ENCODE data around the gene ANXA8. TPM values are rescaled to one million over a fixed set of nuclear protein-coding genes. Genes with fewer than 3 reads are reported as not detected.
"Not testable (repeated sequence)": the region's sequence is repeated elsewhere in the genome, so short reads cannot be mapped to it uniquely, and the experiment has no call there.

The ANXA8 gene, protein sequence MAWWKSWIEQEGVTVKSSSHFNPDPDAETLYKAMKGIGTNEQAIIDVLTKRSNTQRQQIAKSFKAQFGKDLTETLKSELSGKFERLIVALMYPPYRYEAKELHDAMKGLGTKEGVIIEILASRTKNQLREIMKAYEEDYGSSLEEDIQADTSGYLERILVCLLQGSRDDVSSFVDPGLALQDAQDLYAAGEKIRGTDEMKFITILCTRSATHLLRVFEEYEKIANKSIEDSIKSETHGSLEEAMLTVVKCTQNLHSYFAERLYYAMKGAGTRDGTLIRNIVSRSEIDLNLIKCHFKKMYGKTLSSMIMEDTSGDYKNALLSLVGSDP
- total RNA-seq (2016; rRNA removed; fragmentation: Illumina TruSeq; extraction: Trizol) (not detected in 2 replicates), polyA plus RNA-seq (2011; rRNA removed) (not detected in 2 replicates), polyA minus RNA-seq (2011; rRNA and poly(A)+ RNA removed; ENCODE audit: low replicate concordance) (44.5 TPM in 1 of 2 replicates, not detected in the other), Bru-seq, nascent RNA (not detected), BruChase-seq, experiment 1, labeled RNA remaining after a 6-hour chase (percentile 5 among the genes with signal in this experiment), BruChase-seq, experiment 2, labeled RNA remaining after a 2-hour chase (percentile 7 among the genes with signal in this experiment)
- not detected in 2 replicates for total RNA-seq (2016; cell fraction: cytosol; rRNA removed; fragmentation: Illumina TruSeq; extraction: Trizol; ENCODE audit: low read depth)
- 0.09 TPM in 1 of 2 replicates, not detected in the other for total RNA-seq (2016; cell fraction: insoluble cytoplasmic fraction; rRNA removed; fragmentation: Illumina TruSeq; extraction: Trizol)
- total RNA-seq (2016; cell fraction: membrane; rRNA removed; fragmentation: Illumina TruSeq; extraction: Trizol), result 0.10 TPM in 1 of 2 replicates, not detected in the other
- total RNA-seq (2016; cell fraction: nucleus; rRNA removed; fragmentation: Illumina TruSeq; extraction: Trizol), result not detected in 2 replicates
- not detected in 2 replicates for polyA plus RNA-seq (2011; cell fraction: cytosol; rRNA removed)
- 0.09 and 0.11 TPM in 2 replicates for polyA plus RNA-seq (2011; cell fraction: nucleus; rRNA removed)
- polyA plus RNA-seq (2012), result not detected in 2 replicates
- not detected in 2 replicates for polyA plus RNA-seq (2016; cell fraction: cytosol; fragmentation: Illumina TruSeq; extraction: Trizol; ENCODE audit: low read depth)
- not detected in 2 replicates for polyA plus RNA-seq (2016; cell fraction: insoluble cytoplasmic fraction; fragmentation: Illumina TruSeq; extraction: Trizol; ENCODE audit: low read depth)
- polyA plus RNA-seq (2016; cell fraction: membrane; fragmentation: Illumina TruSeq; extraction: Trizol; ENCODE audit: low read depth), result not detected in 2 replicates
- polyA plus RNA-seq (2016; cell fraction: nucleus; fragmentation: Illumina TruSeq; extraction: Trizol; ENCODE audit: insufficient read depth, low read depth), result not detected in 2 replicates
- polyA minus RNA-seq (2011; cell fraction: cytosol; rRNA and poly(A)+ RNA removed), result not detected in 2 replicates
- polyA minus RNA-seq (2011; cell fraction: nucleus; rRNA and poly(A)+ RNA removed), result not detected in 2 replicates
- long read RNA-seq, experiment 1, result 0 reads
- long read RNA-seq, experiment 2, result 0 reads

DNA sequence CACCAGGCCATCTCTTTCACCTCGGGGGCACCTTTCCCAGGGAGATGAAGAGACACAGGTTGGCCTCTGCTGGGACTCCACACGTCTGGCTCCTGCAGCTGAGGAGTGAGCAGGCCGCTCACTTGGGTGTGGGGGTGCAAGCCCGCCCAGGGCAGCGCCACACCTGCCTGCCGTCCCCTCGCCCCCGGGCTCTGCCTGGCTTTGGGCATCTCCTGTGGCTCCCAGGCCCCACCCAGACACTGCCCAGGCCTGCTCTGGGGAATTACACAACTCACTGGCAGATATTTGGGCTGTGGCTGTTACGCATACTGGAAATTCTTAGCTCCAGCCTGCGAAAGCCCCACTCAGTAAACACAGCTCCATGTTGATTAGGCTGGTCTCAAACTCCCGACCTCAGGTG lies at the start of gene ANXA8:
Gene ANXA8, minus strand, starts transcription at position 193 of the 400 bp plus-strand sequence. Its CDS starts 182 bp downstream, at position 11.
- BruUV-seq (replicated peaks); H3K9ac ChIP-seq (ENCODE audit: insufficient read depth, low read depth, low read length); intact Hi-C loops (cut with micrococcal nuclease; ENCODE audit: unreplicated experiment); H4K20me1 ChIP-seq (ENCODE audit: insufficient read depth, low read length); H3K36me3 ChIP-seq (replicated peaks in 1 of 2; ENCODE audit: control insufficient read depth in 1 of 2, insufficient read depth in 2 of 2, low read length in 2 of 2); CTCF ChIA-PET (ENCODE audit: low intra/inter-chr PET ratio, low total read pairs); POLR2A ChIA-PET; H3K27me3 ChIP-seq (ENCODE audit: control insufficient read depth in 1 of 2, insufficient read depth in 2 of 2, low read length in 2 of 2); H3K4me1 ChIP-seq (ENCODE audit: insufficient read depth, low read length); DNase-seq (ENCODE audit: low spot score); ATAC-seq; H3K79me2 ChIP-seq (ENCODE audit: insufficient read depth, low read length); H3K9me3 ChIP-seq (ENCODE audit: low read length); H3K27ac ChIP-seq (ENCODE audit: extremely low read length, insufficient read depth, low read length); FAIRE-seq; H2AFZ ChIP-seq (ENCODE audit: low read length); in situ Hi-C loops (cut with HindIII; ENCODE audit: extremely low pct_ligation_motif_present, low pct_unique_long_range_greater_than_20kb); H3K4me3 ChIP-seq (replicated peaks in 1 of 3; ENCODE audit: insufficient read depth in 1 of 3, low read depth in 2 of 3, low read length in 3 of 3); H3K4me2 ChIP-seq (ENCODE audit: low read depth, low read length): not testable (repeated sequence)
- WGBS (ENCODE audit: low lambda C conversion rate), result 61% methylated on average over 6 of the region's 11 CpGs

DNA sequence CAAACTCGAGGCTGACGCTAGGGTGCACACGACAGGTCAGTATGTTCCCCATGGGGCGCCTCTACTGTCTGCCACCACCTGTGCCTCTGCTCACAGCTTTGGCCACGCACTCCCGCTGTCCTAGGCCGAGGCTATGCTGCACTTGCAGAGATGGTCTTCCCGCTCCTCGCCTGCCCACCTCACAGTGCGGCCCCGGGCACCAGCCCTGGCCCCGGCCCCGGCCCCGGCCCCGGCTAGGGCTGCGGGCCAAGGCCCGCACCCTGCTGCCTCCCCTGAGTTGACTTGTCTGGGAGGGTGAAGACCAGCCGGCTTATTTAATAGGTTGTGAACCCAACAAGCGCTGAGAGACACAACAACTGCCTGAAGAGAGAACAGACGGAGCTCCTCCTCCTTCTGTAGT lies 39.6 kb upstream of the ANXA8 start, which contains the start of gene AGAP9:
Gene AGAP9, minus strand, starts transcription at position 164 of the 400 bp plus-strand sequence. Its CDS starts 112 bp downstream, at position 52.
- FAIRE-seq; DNase-seq (ENCODE audit: low spot score); H3K36me3 ChIP-seq (replicated peaks in 1 of 2; ENCODE audit: control insufficient read depth in 1 of 2, insufficient read depth in 2 of 2, low read length in 2 of 2); H3K4me2 ChIP-seq (ENCODE audit: low read depth, low read length); H3K4me3 ChIP-seq (replicated peaks in 1 of 3; ENCODE audit: insufficient read depth in 1 of 3, low read depth in 2 of 3, low read length in 3 of 3); H4K20me1 ChIP-seq (ENCODE audit: insufficient read depth, low read length); intact Hi-C loops (cut with micrococcal nuclease; ENCODE audit: unreplicated experiment); CTCF ChIA-PET (ENCODE audit: low intra/inter-chr PET ratio, low total read pairs); H3K4me1 ChIP-seq (ENCODE audit: insufficient read depth, low read length); in situ Hi-C loops (cut with HindIII; ENCODE audit: extremely low pct_ligation_motif_present, low pct_unique_long_range_greater_than_20kb); BruUV-seq (replicated peaks); H3K27ac ChIP-seq (ENCODE audit: extremely low read length, insufficient read depth, low read length); ATAC-seq; H3K9me3 ChIP-seq (ENCODE audit: low read length); H2AFZ ChIP-seq (ENCODE audit: low read length); POLR2A ChIA-PET; H3K27me3 ChIP-seq (ENCODE audit: control insufficient read depth in 1 of 2, insufficient read depth in 2 of 2, low read length in 2 of 2); H3K79me2 ChIP-seq (ENCODE audit: insufficient read depth, low read length); H3K9ac ChIP-seq (ENCODE audit: insufficient read depth, low read depth, low read length): not testable (repeated sequence)
- WGBS (ENCODE audit: low lambda C conversion rate), result no CpG with 5 or more reads among the region's 20 CpGs

DNA sequence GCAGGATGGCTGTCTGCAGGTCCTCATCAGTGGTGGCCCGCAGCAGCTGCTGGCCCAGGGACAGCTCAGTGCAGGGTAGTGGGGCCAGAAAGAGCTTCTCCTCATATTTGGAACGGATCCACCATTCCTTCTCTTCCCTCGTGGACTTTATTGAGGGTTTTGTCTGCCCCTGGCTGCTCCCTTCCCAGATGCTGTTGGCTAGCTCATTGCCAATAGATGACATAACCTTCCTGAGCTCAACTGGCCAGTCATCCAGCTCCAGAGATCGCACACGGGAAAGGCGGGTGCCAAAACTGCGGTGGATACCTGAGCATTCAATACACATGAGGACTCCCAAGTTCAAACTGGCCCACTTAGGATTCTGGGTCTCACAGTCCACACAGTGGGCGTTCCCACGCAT lies 18.4 kb upstream of the ANXA8 start:
- FAIRE-seq; H3K36me3 ChIP-seq (replicated peaks in 1 of 2; ENCODE audit: control insufficient read depth in 1 of 2, insufficient read depth in 2 of 2, low read length in 2 of 2); in situ Hi-C loops (cut with HindIII; ENCODE audit: extremely low pct_ligation_motif_present, low pct_unique_long_range_greater_than_20kb); H3K4me1 ChIP-seq (ENCODE audit: insufficient read depth, low read length); POLR2A ChIA-PET; BruUV-seq (replicated peaks); ATAC-seq; H3K4me3 ChIP-seq (replicated peaks in 1 of 3; ENCODE audit: insufficient read depth in 1 of 3, low read depth in 2 of 3, low read length in 3 of 3); H4K20me1 ChIP-seq (ENCODE audit: insufficient read depth, low read length); H3K4me2 ChIP-seq (ENCODE audit: low read depth, low read length); H3K27me3 ChIP-seq (ENCODE audit: control insufficient read depth in 1 of 2, insufficient read depth in 2 of 2, low read length in 2 of 2); H3K27ac ChIP-seq (ENCODE audit: extremely low read length, insufficient read depth, low read length); H3K9ac ChIP-seq (ENCODE audit: insufficient read depth, low read depth, low read length); DNase-seq (ENCODE audit: low spot score); H3K9me3 ChIP-seq (ENCODE audit: low read length); intact Hi-C loops (cut with micrococcal nuclease; ENCODE audit: unreplicated experiment); H2AFZ ChIP-seq (ENCODE audit: low read length); H3K79me2 ChIP-seq (ENCODE audit: insufficient read depth, low read length); CTCF ChIA-PET (ENCODE audit: low intra/inter-chr PET ratio, low total read pairs): not testable (repeated sequence)
- WGBS (ENCODE audit: low lambda C conversion rate), result 84% methylated on average over 6 of the region's 9 CpGs
